GM15510 (cell line): ENCODE data around the gene CPSF6.

Experiments used
- POLR2A ChIP-seq: IDR thresholded peaks from 3 replicates; pipeline ENCODE4 v1.6.1; 2011; ENCODE audit warnings: borderline replicate concordance; ENCODE audit not compliant: insufficient read length; ENCODE audit errors: extremely low read depth

CPSF6 gene

DNA sequence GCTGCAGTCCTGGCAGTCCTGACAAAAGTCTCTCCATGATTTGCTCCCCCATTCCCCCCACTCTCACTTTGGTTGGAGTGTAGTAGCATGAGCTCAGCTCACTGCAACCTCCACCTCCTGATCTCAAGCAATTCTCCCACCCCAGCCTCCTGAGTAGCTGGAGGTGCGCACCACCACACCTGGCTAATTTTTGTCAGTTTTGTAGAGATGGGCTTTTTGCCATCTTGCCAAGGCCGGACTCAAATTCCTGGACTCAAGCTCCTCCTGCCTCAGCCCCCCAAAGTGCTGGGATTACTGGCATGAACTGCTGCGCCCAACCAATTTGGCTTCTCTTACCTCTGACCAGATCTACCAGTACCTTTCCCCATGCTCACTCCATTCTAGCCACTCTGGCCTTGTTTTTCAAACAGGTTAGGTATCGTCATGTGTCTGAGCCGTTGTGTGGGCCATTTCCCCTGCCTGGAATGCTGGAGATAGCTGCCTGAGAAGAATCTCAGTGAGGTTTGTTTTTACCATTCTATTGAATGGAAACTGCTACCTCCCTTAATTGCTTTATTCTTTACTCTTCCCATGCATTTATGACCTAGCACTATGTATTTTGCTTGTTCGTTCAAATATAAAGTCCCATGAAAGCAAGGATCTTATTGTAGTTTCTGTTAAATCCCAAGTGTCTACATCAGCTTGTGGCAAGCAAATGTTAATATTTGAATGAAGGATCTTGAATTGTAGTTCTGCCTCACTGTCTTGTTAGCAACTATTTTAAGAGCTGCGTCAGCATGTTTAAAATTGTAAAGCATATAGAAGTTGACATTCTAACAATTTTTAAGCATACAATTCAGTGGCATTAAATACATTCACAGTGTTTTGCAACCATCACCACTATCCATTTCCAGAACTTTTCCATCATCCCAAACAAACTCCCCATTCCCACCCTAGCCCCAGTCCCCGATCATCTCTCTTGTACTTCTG lies 39.7 kb downstream of the CPSF6 start:
- TF ChIP-seq POLR2A: no peak

DNA sequence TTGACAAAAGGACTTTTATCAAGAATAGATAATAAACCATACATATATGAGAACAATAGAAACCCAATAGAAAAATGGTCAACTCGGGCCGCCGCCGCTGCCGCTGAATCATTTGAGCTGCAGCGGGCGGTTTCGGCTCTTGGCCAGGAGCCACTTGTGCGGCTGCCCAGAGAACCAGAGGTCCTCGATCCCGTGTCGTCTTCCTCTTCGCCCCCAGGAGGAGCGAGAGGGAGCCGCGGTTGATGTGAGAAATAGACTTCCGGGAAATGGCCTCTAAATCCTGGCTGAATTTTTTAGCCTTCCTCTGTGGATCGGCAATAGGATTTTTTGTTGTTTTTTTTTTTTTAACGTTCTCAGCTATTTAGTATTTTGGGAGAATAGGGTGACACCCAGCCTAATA lies 44.8 kb downstream of the CPSF6 start:
- TF ChIP-seq POLR2A: no peak

DNA sequence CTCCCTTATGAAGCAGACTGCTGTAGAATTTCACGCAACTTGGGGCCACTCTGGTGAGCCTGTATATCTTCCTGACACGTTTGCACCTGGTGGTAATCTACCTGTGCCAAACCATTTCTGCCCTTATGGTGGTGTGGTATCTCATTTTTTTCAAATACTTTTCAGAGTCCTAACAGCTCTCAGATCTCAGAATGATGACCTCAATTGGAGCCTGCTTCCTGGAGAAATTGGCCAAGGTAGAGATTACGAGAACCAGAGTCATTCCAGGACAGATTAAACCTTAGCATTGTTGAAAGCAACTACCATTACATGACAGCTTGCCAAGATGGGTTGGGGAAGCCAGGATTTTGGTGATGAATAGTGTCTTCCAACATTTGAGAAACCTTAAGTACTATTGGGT lies 48.2 kb downstream of the CPSF6 start:
- TF ChIP-seq POLR2A: no peak

GRCh38 chr12:69290545-69291277 lies 51.3 kb downstream of the CPSF6 start:
- no peak for TF ChIP-seq POLR2A

GRCh38 chr12:69291278-69291593 lies 51.9 kb downstream of the CPSF6 start:
- TF ChIP-seq POLR2A: no peak

- no peak for TF ChIP-seq POLR2A
Measured at GRCh38 chr12:69298133-69298532, 58.8 kb downstream of the CPSF6 start.

- no peak for TF ChIP-seq POLR2A
Measured at GRCh38 chr12:69298947-69299346, 59.6 kb downstream of the CPSF6 start.

- TF ChIP-seq POLR2A: no peak
Measured at GRCh38 chr12:69304284-69304683, 64.9 kb downstream of the CPSF6 start.

DNA sequence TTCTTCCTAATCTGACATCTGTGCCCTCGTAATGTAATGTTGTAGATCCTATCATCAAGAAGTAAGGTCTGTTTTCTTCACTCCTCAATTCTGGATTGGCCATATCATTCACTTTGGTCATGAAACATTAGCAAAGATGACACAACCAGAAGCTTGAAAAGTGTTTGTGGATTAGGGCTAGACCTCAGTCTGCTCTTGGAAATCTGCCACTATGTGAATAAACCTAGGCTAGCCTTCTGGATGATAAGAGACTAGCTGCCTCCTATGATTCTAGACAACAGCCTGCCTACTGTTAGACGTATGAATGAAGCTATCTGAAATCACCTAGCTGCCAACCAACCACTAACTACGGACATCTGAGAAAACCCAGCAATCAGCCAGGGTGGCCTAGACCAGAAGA lies 70.1 kb downstream of the CPSF6 start:
- TF ChIP-seq POLR2A: no peak

GRCh38 chr12:69313209-69313608 lies 73.8 kb downstream of the CPSF6 start:
- TF ChIP-seq POLR2A: no peak

- TF ChIP-seq POLR2A: no peak
Measured at GRCh38 chr12:69318225-69318624, 78.9 kb downstream of the CPSF6 start.

- TF ChIP-seq POLR2A: no peak
Measured at GRCh38 chr12:69321351-69321750, 82.0 kb downstream of the CPSF6 start.
